Raji (cell line): ENCODE results near the gene ARNT2.

ENCODE experiments used
- POLR2A ChIP-seq: IDR thresholded peaks from 2 replicates; pipeline ENCODE4 v1.6.1; 2011; ENCODE audit warnings: low read depth, low read length, control low read depth; ENCODE audit not compliant: insufficient read depth

The ARNT2 gene

GRCh38 chr15:80618685-80619400 is 214.7 kb downstream of the ARNT2 start:
- no peak for TF ChIP-seq POLR2A

DNA sequence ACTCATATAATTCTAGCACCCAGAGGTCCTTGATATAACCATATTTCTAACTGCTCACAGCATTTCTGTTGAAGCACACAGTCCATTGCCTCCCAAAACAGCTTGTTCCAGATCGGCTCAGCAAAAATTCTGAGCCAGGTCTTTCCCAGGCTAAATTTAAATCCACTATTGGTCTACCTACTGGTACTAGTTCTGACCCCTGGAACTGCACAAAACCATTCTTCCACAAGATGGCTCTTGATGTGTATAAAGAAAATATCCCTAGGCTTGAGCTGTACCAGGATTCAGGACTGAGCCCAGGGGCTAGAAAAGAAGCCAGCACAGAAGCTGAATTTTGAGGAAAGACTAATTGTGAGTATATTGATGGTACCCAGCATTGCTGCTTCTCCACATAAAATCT is 215.5 kb downstream of the ARNT2 start:
- TF ChIP-seq POLR2A, result no peak

DNA sequence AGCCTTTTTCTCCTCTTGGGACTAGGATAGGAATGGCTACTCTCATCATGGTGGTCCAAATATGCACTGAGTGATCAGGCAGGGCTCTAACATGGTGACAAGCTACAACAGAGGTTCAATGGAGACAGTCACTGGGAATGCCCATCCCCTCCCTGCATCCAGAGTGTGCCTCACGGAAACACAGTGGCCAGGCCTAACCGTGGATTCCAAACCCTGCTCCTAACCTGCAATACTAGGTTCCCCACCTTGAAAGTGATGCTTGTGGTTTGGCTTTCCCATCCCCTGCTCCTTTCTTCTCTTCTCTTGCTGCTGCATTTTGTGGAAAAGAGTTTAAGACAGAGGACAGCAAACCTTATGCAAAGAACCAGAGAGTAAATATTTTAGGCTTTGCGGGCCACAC is 216.0 kb downstream of the ARNT2 start:
- TF ChIP-seq POLR2A, result no peak

- TF ChIP-seq POLR2A, result no peak
These were observed 216.7 kb downstream of the ARNT2 start for GRCh38 chr15:80620931-80621330.

GRCh38 chr15:80626643-80627120 is 222.5 kb downstream of the ARNT2 start:
- TF ChIP-seq POLR2A, result no peak

DNA sequence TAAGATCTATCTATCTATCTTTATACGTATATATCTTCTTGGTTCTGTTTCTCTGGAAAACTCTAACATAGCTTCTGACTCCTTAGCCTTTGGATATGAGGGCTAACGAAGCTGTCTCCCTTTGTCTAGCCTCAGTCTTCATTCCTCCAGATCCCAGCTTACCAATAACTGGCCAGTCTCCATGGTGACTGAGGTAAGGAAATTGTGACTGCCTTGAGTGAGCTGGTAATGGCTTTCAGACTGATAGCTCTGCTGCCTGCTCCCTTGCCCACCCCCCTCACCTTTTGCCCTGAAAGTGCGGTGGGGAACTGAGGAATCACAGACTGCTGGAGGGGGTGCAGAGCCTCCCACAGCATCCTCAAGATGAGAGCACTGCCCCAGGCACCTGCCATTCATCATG is 225.2 kb downstream of the ARNT2 start:
- no peak for TF ChIP-seq POLR2A

GRCh38 chr15:80630981-80631380 is 226.8 kb downstream of the ARNT2 start:
- TF ChIP-seq POLR2A, result no peak

GRCh38 chr15:80633221-80633620 is 229.0 kb downstream of the ARNT2 start:
- TF ChIP-seq POLR2A, result no peak

DNA sequence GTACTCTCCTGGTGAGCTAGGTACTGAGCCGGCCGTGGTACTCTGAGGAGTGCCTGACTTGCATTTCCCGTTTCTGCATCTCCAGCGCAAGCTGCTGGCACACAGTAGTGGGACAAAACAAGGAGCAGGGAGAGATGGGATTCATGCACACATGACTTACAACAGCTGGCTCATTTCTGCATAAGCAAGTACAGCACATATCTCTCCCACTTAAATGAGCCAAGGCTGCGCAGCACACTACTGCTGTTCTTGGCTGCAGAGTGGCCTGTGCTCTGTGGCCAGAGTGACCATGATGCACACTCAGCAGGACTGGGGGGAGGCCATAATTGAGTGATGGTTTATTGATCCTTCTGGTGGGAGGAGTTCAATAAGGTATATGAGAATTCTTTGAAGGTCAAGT is 231.8 kb downstream of the ARNT2 start:
- no peak for TF ChIP-seq POLR2A

GRCh38 chr15:80636675-80637074 is 232.5 kb downstream of the ARNT2 start:
- no peak for TF ChIP-seq POLR2A

GRCh38 chr15:80637747-80638146 is 233.6 kb downstream of the ARNT2 start:
- TF ChIP-seq POLR2A, result no peak

DNA sequence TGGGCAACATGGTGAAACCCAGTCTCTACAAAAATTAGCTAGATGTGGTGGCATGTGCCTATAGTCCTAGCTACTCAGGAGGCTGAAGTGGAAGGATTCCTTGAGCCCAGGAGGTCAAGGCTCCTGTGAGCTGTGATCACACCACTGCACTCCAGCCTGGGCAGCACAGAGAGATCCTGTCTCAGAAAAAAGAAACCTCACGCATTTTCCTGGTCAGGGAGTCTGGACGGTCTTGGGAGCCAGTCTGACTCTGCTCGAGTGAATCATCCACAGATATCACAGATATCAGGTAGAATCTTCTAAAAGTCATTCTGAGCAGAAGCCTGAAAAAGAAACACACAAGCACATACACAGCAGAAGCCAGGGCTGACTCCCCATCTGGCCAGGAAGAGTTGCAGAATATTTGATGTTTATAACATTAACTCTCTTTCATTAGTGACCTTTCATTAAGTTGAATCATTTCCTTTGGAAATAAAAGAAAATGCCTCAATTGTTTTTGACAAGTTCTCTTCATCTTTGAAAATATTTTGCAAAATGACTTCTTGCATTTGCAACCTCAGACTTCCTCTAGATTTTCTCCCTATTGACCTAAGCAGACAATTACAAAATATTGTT is 234.5 kb downstream of the ARNT2 start:
- TF ChIP-seq POLR2A, result no peak

GRCh38 chr15:80639168-80639555 is 235.0 kb downstream of the ARNT2 start:
- TF ChIP-seq POLR2A, result no peak

- no peak for TF ChIP-seq POLR2A
These were observed 236.4 kb downstream of the ARNT2 start for GRCh38 chr15:80640531-80641121.

GRCh38 chr15:80641384-80641783 is 237.2 kb downstream of the ARNT2 start:
- no peak for TF ChIP-seq POLR2A

- no peak for TF ChIP-seq POLR2A
These were observed 239.3 kb downstream of the ARNT2 start for GRCh38 chr15:80643431-80643951.
